ENCODE results near the gene KIAA1671. TPM values are rescaled to one million over a fixed set of nuclear protein-coding genes. Genes with fewer than 3 reads are reported as not detected.

KIAA1671 gene
- total and polyA plus RNA-seq, 9 of the 15 experiments (the other 6 are each of a cell fraction or from before 2014, with no cell fraction given), result under 0.01 to 0.11 (median 0.02) TPM; not detected in 5

- TF ChIP-seq TSHZ1 (CRISPR knock-in tag; IDR thresholded peaks at IDR 0.05) (no peak), E2F5 (CRISPR knock-in tag; IDR thresholded peaks at IDR 0.05) (no peak)
These were observed 23.4 kb downstream of the KIAA1671 start (continued) for GRCh38 chr22:24975813-24976341.

- in situ Hi-C loops (cut with MboI), result no loop called here
- TF ChIP-seq PYGO2 (tag; IDR thresholded peaks at IDR 0.05) (no peak), HMBOX1 (IDR thresholded peaks at IDR 0.05) (no peak), RBM25 (IDR thresholded peaks at IDR 0.05; ENCODE audit: low read depth, low read length, severe bottlenecking) (peak; percentile 13)
- no peaks in the 10 kb centered on the region; the same call in 1 of the 2 replicates for H4K20me1 ChIP-seq (replicated peaks; ENCODE audit: control insufficient read depth, insufficient read depth, low read length)
- H3K36me3 ChIP-seq (ENCODE audit: control insufficient read depth, insufficient read depth, low read length), result no peaks in the 10 kb centered on the region
- no peak overlapping the region for H3K4me3 ChIP-seq
- DNase-seq (ENCODE audit: extremely low read depth in 1 of 4, low spot score in 3 of 4) (no peak), ATAC-seq (no peak), FAIRE-seq (no peak)
- H3K9me1 ChIP-seq (ENCODE audit: control insufficient read depth, insufficient read depth, low read length), result no peaks in the 10 kb centered on the region
- H3K9ac ChIP-seq (ENCODE audit: insufficient read depth in 1 of 2, low read depth in 2 of 2, low read length in 2 of 2), result no peak overlapping the region
- no peaks in the 10 kb centered on the region; a peak in 1 of 5 replicates for H3K4me1 ChIP-seq (replicated peaks in 1 of 2; ENCODE audit: control insufficient read depth in 2 of 2, insufficient read depth in 2 of 2, low read length in 2 of 2)
- ChIA-PET POLR2A (interaction anchor here (0.7 kb wide), 1 partner anchor 14 kb away, joined by 3 read pairs; no protein-coding TSS in a partner anchor), CTCF (ENCODE audit: low intra/inter-chr PET ratio) (no interaction called here)
- H3K27me3 ChIP-seq (ENCODE audit: control insufficient read depth in 2 of 2, insufficient read depth in 2 of 2, low read length in 2 of 2), result peaks cover 0 to 7% of the 10 kb centered on the region in 2 experiments; a peak in 1 of 5 replicates
- no peaks in the 10 kb centered on the region for H3K79me2 ChIP-seq (ENCODE audit: control insufficient read depth, insufficient read depth, low read length)
- intact Hi-C loops (cut with micrococcal nuclease), result no loop called here
- H3K9me3 ChIP-seq (replicated peaks; ENCODE audit: control insufficient read depth, insufficient read depth, low read depth, low read length), result no peaks in the 10 kb centered on the region
- H2AFZ ChIP-seq (ENCODE audit: low read depth, low read length), result no peak overlapping the region
- H3K4me2 ChIP-seq (ENCODE audit: insufficient read depth, low read length), result no peak overlapping the region
- WGBS (ENCODE audit: insufficient coverage, low coverage, missing lambda C conversion rate), result 2% methylated on average over 14 of the region's 18 CpGs
- BruUV-seq (replicated peaks), result no TSS peak
- no peak overlapping the region for H3K27ac ChIP-seq (ENCODE audit: extremely low read depth, low read depth, low read length)
These were observed 24.1 kb downstream of the KIAA1671 start for GRCh38 chr22:24976442-24977218.
